GM12891 (cell line): ENCODE results near the gene MYL3.

Source experiments
- DNase-seq: peaks from one replicate; pipeline ENCODE4 v3.0.0; 2011; ENCODE audit warnings: low spot score; ENCODE audit not compliant: insufficient read length
- FAIRE-seq: peaks from 2 replicates; lab custom pipeline; 2011; peaks lifted over from hg19 to GRCh38; lab: Jason Lieb, UNC
- PAX5 ChIP-seq: IDR thresholded peaks from 2 replicates; pipeline ENCODE4 v1.6.1; 2011; ENCODE audit warnings: low read length, moderate library complexity, mild to moderate bottlenecking; ENCODE audit not compliant: insufficient read depth, severe bottlenecking
- POLR2A ChIP-seq: IDR thresholded peaks from 2 replicates; pipeline ENCODE4 v1.6.1; 2011; ENCODE audit warnings: low read depth, low read length, control low read depth
- POLR2AphosphoS5 ChIP-seq: IDR thresholded peaks from 2 replicates; pipeline ENCODE4 v1.6.1; 2011; ENCODE audit warnings: low read depth, low read length, control low read depth
- POU2F2 ChIP-seq: IDR thresholded peaks from 2 replicates; pipeline ENCODE4 v1.6.1; 2011; ENCODE audit warnings: low read depth, mild to moderate bottlenecking, control low read depth, low read length, moderate library complexity
- SPI1 ChIP-seq: IDR thresholded peaks from 2 replicates; pipeline ENCODE4 v1.6.1; 2011; ENCODE audit warnings: low read depth, low read length, control low read depth
- TAF1 ChIP-seq: IDR thresholded peaks from 2 replicates; pipeline ENCODE4 v1.6.1; 2011; ENCODE audit warnings: low read depth, low read length, control low read depth

The MYL3 gene

DNA sequence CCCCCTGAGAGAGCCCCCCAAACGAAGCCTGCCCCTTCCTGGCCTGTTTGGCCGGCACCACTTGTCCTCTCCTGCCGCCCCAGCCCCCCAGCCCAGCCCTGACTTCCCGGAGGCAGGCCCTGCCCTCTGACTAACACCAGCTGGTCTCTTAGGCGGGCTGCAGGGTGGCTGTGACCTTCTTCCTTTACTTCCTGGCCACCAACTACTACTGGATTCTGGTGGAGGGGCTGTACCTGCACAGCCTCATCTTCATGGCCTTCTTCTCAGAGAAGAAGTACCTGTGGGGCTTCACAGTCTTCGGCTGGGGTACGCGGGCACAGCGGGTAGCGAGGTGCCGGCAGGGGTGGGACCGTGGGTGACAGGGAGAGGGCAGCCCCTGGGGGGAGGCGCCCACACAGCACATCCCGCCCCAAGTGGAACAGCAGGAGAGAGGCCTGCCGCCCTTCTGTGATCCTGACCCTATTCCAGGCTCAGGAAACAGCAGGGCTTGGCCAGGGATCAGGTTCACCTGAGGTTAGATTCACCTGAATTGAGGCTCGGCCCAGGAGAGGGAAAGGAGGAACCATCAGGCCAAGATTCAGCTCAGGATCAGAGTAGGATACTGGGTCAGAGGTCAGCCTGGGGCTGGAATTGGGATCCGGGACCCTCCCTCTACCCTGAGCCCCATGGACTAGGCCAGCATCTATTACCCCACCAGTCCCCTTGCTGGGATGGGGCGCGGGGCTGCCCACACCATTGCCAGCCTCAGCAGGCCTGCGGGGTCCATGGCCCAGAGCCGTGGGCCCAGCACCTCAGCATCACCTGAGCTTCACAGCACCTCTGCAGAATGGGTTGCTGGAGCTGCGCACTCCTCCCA lies 36.1 kb upstream of the MYL3 start:
- FAIRE-seq (no peak), DNase-seq (no peak)
- TF ChIP-seq POU2F2 = no peak
- TF ChIP-seq POLR2A = no peak
- no peak for TF ChIP-seq POLR2AphosphoS5
- no peak for TF ChIP-seq PAX5
- TF ChIP-seq SPI1 = no peak
- TF ChIP-seq TAF1 = no peak

DNA sequence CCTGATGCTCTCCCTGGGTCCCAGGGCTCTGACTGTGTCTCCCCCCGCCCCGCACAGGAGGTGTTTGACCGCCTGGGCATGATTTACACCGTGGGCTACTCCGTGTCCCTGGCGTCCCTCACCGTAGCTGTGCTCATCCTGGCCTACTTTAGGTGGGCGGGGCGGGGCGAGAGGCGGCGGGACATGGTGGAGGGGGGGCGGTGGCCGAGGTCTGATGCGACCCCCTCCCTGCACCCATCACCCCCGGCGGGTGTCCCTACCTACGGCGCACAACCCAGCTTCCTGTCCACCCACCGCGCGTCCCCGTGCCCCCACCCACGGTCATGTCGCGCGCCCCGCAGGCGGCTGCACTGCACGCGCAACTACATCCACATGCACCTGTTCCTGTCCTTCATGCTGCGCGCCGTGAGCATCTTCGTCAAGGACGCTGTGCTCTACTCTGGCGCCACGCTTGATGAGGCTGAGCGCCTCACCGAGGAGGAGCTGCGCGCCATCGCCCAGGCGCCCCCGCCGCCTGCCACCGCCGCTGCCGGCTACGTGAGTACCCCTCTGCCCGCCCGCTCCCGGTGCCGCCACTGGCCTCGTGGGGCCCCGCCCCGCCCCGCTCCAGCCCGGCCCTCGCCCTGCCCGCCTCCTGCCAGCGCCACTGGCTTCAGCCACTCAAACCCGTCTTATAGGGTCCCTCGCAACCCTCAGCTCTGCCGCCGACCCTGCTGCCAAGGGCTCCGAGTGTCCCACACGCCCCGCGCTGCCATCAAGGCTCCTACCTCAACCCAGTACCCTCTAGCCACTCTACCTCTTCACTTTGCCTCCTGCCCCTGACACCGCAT lies 35.3 kb upstream of the MYL3 start:
- DNase-seq (no peak), FAIRE-seq (peak; percentile 58)
- no peak for TF ChIP-seq POLR2AphosphoS5
- no peak for TF ChIP-seq PAX5
- TF ChIP-seq POU2F2 = no peak
- no peak for TF ChIP-seq TAF1
- no peak for TF ChIP-seq POLR2A
- no peak for TF ChIP-seq SPI1

DNA sequence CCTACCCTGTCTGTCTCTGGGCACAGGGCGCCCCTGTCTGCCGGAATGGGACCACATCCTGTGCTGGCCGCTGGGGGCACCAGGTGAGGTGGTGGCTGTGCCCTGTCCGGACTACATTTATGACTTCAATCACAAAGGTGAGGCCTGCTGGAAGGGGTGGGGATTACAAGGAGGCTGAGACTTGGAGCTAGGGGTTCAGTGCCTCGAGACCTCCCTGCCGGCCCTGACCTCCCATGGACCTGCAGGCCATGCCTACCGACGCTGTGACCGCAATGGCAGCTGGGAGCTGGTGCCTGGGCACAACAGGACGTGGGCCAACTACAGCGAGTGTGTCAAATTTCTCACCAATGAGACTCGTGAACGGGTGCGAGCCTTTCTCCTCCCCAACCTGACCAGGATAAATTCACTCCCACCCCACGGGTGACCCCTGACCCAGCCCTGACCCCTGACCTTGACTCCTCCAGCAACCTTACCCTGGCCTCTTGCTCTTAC lies 34.6 kb upstream of the MYL3 start:
- no peak for DNase-seq
- FAIRE-seq = no peak
- TF ChIP-seq POU2F2 (no peak), SPI1 (no peak), TAF1 (no peak), POLR2AphosphoS5 (no peak), PAX5 (no peak), POLR2A (no peak)

DNA sequence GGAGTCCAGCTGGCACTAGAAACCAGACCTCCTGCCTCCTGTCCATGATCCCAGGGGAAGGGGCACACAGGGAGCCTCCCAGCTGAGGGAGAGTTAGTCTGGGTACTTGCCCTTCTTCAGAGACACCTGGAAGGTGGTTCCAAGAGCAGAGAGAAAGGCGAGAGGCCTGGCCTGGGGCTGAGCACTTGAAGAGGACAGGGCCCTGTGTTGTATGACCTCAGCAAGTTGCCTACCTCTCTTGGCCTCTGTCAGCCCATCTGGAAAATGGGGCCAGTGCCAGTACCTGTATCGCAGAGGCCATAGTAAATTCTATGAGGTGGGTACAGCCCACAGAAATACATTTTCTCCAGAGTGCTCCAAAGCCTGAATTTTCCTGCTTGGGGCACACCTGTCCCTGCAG lies 33.8 kb upstream of the MYL3 start:
- FAIRE-seq (no peak), DNase-seq (no peak)
- TF ChIP-seq POLR2A = no peak
- TF ChIP-seq TAF1 = no peak
- TF ChIP-seq POU2F2 = no peak

DNA sequence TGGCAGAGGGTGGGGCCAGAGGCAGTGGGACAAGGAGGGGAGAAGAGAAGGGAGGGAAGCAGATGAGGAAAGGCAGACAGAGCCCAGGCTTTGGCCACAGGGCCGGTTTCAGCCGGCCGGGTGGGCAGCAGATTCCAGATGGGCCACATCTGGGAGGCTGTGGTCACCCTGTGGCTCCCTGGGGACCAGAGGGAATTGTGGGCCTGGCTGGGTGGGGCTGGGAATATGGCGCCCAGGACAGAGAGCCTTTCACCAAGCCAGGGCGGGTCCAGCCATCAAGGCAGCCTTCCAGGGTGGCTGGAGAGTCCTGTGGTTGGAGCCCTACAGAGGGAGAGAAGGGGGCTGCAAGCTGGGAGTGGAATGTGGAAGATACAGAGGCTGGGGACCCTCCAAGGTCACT lies 33.1 kb upstream of the MYL3 start:
- no peak for TF ChIP-seq PAX5
- no peak for TF ChIP-seq SPI1
- TF ChIP-seq POU2F2 = no peak
- no peak for TF ChIP-seq TAF1
- TF ChIP-seq POLR2A = no peak
- TF ChIP-seq POLR2AphosphoS5 = no peak

DNA sequence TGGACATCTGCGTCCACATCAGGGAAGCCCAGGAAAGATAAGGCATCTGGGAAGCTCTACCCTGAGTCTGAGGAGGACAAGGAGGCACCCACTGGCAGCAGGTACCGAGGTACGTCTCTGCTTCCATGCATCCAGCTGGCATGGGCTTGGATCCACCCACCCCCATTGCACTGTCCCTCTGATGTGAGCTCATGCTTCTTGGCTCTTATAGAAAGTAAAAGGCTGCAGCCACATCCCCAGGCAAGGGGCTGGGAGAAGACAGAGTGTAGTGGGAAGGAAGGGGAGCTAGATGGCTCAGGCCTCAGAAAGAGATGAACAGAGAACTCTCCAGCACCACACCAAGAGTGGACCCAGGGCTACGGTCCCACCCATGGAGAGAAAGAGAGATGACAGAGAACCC lies 32.5 kb upstream of the MYL3 start:
- no peak for TF ChIP-seq POLR2A
- TF ChIP-seq TAF1 = no peak
- no peak for TF ChIP-seq POLR2AphosphoS5
- TF ChIP-seq PAX5 = no peak
- TF ChIP-seq SPI1 = no peak
- TF ChIP-seq POU2F2 = no peak
- DNase-seq (no peak), FAIRE-seq (no peak)

More for the DNA sequence above, 33.1 kb upstream of the MYL3 start:
- DNase-seq (no peak), FAIRE-seq (no peak)

DNA sequence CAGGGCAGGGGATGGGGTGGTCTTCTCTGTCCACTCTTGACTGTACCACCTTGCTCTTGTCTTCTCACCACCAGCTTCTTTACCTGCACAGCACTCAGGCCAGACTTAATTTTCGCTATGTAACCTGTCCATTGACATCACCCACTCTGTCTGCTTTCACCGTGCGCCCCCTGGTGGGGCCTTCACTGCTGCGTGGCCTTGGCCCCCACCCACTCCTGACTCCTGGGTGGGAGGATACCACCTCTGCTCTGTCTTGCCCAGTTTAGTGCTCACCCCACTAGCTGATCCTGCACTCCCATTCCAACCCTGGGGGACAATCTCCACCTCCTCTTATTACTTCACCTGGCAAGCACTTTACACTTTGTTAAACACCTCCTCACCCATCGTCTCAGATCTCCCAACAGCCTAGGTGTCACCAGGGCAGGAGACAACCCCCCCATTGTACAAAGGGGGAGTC lies 32.0 kb upstream of the MYL3 start:
- FAIRE-seq (peak; percentile 92), DNase-seq (peak; percentile 70)
- TF ChIP-seq POLR2A (no peak), TAF1 (no peak), POLR2AphosphoS5 (no peak), PAX5 (no peak), SPI1 (no peak), POU2F2 (no peak)

DNA sequence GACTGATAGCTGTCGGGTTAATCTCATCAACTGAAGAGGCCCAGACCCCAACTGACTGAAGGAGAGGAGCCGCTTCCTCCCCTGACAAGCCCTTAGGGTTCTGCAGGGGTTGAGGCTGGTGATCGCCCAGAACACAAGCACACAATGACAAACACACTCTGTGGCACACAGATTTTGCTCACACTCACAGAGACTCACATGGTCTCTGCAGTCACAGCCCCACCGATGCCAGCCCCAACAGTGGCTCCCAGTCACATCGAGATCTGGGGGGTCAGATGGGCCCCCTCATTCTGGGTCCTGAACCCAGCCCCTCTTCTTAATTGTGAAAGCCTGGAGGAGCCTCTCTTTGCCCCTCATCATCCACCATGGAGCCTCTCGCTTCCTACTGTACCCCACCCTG lies 31.0 kb upstream of the MYL3 start:
- FAIRE-seq (no peak), DNase-seq (no peak)
- TF ChIP-seq PAX5 (no peak), SPI1 (no peak), POLR2A (no peak), POU2F2 (no peak), POLR2AphosphoS5 (no peak), TAF1 (no peak)

DNA sequence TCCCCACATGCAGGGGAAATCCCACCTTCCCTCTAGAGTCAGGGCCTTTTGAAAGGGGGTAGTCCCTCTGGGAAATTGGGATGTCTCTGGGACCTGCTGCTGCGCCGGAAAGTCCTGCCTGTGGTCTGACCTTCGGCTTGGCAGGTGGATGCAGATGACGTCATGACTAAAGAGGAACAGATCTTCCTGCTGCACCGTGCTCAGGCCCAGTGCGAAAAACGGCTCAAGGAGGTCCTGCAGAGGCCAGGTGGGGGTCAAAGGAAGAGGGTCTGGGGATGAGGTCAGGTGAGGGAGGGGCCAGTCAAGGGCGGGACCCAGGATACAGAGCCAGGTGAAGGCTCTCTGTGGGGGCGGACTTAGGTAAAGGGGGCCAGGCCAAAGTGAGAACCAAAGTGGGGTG lies 30.5 kb upstream of the MYL3 start:
- FAIRE-seq = no peak
- TF ChIP-seq POLR2AphosphoS5 = no peak
- no peak for TF ChIP-seq SPI1
- TF ChIP-seq TAF1 = no peak
- no peak for TF ChIP-seq POLR2A
- no peak for TF ChIP-seq POU2F2
- no peak for TF ChIP-seq PAX5
- no peak for DNase-seq

DNA sequence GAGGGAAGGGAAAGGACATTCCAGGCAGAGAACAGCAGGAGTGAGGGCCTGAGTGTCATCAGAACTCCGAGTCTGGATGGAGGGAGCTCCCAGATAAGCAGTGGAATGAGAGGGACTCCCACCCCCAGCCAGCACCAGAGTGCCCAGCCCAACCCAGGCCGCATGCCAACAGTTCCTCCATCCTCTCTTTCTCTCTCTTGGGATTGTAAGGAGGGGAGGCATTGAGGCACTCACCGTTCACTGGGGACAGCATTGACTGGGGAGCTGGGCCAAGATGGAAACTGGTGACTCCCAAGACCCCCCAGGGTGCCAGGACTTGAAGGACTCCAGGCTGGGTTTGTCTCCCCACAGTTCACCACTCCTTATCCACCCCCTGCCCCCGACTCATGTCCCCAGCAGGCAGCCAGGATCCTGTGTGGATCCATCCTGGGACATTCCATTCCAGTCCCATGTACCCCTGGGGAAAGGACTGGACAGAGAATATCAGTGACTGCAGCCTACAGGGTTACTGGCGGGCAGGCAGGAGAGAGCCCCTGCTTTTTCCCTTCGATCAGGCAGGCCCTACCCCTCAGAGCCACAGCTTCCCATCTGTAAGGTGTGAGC lies 30.0 kb upstream of the MYL3 start:
- TF ChIP-seq TAF1 (no peak), POLR2AphosphoS5 (no peak), POU2F2 (no peak), SPI1 (no peak), POLR2A (no peak), PAX5 (no peak)
- FAIRE-seq (no peak), DNase-seq (no peak)
